ENCODE data around the gene GAS5.
"Not testable (repeated sequence)": the region's sequence is repeated elsewhere in the genome, so short reads cannot be mapped to it uniquely, and the experiment has no call there.

Gene GAS5

GRCh38 chr1:173866413-173867115 is 1.2 kb downstream of the GAS5 start:
- peaks cover 34% of the 10 kb centered on the region for H3K4me1 ChIP-seq (ENCODE audit: insufficient read depth, low read length)
- no peak overlapping the region for H2AFZ ChIP-seq (ENCODE audit: low read depth, low read length)
- no peaks in the 10 kb centered on the region for H3K9me3 ChIP-seq (ENCODE audit: low read length)
- H3K27me3 ChIP-seq (ENCODE audit: insufficient read depth, low read length) = no peaks in the 10 kb centered on the region
- H3K36me3 ChIP-seq (ENCODE audit: insufficient read depth, low read length) = peaks cover 62% of the 10 kb centered on the region
- peak overlapping the region; percentile 78 for H3K4me3 ChIP-seq (ENCODE audit: low read length)

DNA sequence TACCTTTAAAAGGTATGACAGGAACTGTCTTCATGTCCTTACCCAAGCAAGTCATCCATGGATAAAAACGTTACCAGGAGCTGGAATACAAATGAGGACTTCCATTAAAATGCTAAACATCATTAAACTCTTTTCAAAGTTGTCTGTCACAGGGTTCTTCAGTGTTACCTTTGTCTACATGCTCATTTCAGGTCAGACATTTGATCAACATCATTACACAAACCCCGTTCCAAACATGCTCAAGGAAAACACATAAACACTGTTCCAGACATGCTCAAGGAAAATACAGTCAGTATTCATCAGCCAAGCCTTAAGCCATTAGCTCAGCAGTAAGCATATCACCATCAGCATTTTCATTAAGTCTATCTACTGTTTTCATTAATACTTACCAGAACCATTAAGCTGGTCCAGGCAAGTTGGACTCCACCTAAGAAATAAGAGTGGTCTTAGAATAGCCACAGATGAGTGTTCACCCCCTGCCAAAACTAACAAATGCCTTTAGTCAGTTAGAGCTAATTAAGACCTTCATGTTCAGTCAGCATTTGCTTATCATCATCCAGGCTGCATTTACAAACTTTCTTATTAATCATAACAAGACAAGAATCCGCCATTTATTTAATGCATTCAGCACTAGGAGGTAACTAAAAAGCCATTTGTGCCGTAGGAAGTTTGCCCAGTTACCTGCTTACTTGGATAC is 2.2 kb downstream of the GAS5 start:
- peaks cover 34% of the 10 kb centered on the region for H3K4me1 ChIP-seq (ENCODE audit: insufficient read depth, low read length)
- H3K36me3 ChIP-seq (ENCODE audit: insufficient read depth, low read length) = peaks cover 53% of the 10 kb centered on the region
- H3K4me3 ChIP-seq (ENCODE audit: low read length) = peak overlapping the region; percentile 78
- no peaks in the 10 kb centered on the region for H3K27me3 ChIP-seq (ENCODE audit: insufficient read depth, low read length)
- H2AFZ ChIP-seq (ENCODE audit: low read depth, low read length) = no peak overlapping the region
- H3K9me3 ChIP-seq (ENCODE audit: low read length) = no peaks in the 10 kb centered on the region

DNA sequence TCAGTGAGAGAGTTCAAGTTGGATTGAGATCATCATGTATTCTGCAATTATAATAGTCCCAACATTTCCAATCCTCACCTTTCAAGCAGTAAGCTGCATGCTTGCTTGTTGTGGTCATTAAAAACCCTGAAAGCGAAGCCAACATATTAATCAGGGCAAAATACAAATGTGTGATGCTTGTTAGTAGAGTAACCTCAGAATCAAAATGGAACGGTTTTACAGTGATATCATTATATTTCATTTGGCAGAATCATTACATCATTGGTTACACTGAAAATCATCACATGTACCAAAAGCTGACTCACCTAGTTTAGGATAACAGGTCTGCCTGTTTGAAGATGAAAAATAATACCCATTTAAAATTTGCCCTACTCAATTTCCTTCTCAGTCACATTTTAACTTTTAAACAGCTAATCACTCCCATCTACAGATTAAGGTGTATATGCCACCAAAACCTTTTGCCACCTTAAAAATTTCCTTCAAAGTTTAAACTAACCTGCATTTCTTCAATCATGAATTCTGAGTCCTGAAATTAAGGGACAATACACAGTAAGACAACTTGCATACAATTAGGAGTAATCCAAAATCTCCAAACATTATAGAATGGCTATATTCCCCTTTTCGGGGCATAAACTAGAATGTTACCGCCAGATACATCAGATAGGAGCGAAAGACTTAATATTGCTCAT is 3.5 kb downstream of the GAS5 start:
- H3K36me3 ChIP-seq (ENCODE audit: insufficient read depth, low read length) = peaks cover 56% of the 10 kb centered on the region
- no peaks in the 10 kb centered on the region for H3K9me3 ChIP-seq (ENCODE audit: low read length)
- peaks cover 30% of the 10 kb centered on the region for H3K4me1 ChIP-seq (ENCODE audit: insufficient read depth, low read length)
- no peaks in the 10 kb centered on the region for H3K27me3 ChIP-seq (ENCODE audit: insufficient read depth, low read length)
- H3K4me3 ChIP-seq (ENCODE audit: low read length) = no peak overlapping the region
- no peak overlapping the region for H2AFZ ChIP-seq (ENCODE audit: low read depth, low read length)

- Histone ChIP-seq H3K27me3 (ENCODE audit: insufficient read depth, low read length) (no peaks in the 10 kb centered on the region), H3K9me3 (ENCODE audit: low read length) (no peaks in the 10 kb centered on the region), H3K4me3 (ENCODE audit: low read length) (no peak overlapping the region), H2AFZ (ENCODE audit: low read depth, low read length) (no peak overlapping the region), H3K4me1 (ENCODE audit: insufficient read depth, low read length) (peaks cover 25% of the 10 kb centered on the region), H3K36me3 (ENCODE audit: insufficient read depth, low read length) (peaks cover 62% of the 10 kb centered on the region)
These were observed 4.3 kb downstream of the GAS5 start for GRCh38 chr1:173863224-173864161.

DNA sequence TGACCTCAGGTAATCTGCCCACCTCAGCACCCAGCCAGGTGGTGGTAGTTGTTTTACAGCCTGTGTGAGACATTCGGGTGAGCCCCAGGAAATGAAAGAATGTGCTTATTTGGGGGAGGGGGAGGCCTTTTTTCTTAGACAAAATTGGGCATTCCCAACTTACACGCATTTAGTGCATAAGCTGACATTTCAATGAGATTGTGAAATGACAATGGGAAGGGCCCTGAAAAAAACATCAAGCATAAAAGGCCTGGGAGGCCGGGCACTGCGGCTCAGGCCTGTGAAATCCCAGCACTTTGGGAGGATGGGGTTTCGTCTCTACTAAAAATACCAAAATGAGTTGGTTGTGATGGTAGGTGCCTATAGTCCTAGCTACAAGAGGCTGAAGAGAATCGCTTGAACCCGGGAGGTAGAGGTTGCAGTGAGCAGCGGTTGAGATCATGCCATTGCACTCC is 5.0 kb downstream of the GAS5 start:
- Histone ChIP-seq H3K4me3 (ENCODE audit: low read length) (no peak overlapping the region), H3K9me3 (ENCODE audit: low read length) (no peaks in the 10 kb centered on the region), H2AFZ (ENCODE audit: low read depth, low read length) (no peak overlapping the region), H3K27me3 (ENCODE audit: insufficient read depth, low read length) (no peaks in the 10 kb centered on the region), H3K4me1 (ENCODE audit: insufficient read depth, low read length) (peaks cover 25% of the 10 kb centered on the region), H3K36me3 (ENCODE audit: insufficient read depth, low read length) (peaks cover 69% of the 10 kb centered on the region)

DNA sequence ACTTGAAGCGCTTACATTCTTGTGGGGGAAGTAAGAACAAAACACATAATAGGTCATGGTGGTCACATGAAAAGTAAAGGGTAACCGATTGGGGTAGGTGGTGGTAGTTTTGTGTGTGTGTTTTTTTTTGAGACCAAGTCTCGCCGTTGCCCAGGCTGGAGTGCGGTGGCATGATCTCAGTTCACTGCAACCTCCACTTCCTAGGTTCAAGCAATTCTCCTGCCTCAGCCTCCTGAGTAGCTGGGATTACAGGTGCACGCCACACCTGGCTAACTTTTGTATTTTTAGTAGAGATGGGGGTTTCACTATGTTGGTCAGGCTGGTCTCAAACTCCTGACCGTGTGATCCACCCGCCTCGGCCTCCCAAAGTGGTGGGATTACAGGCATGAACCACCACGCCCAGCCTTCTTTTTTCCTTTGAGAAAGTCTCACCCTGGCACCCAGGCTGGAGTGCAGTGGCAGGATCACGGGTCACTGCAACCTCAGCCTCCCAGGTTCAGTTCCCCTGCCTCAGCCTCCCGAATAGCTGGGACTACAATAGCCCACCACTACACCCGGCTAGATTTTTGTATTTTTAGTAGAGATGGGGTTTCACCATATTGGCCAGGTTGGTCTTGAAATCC is 5.5 kb downstream of the GAS5 start:
- Histone ChIP-seq H3K4me1 (ENCODE audit: insufficient read depth, low read length) (peaks cover 25% of the 10 kb centered on the region), H3K36me3 (ENCODE audit: insufficient read depth, low read length) (peaks cover 74% of the 10 kb centered on the region)
- not testable (repeated sequence) for H3K9me3 ChIP-seq (ENCODE audit: low read length); H2AFZ ChIP-seq (ENCODE audit: low read depth, low read length); H3K27me3 ChIP-seq (ENCODE audit: insufficient read depth, low read length); H3K4me3 ChIP-seq (ENCODE audit: low read length)

DNA sequence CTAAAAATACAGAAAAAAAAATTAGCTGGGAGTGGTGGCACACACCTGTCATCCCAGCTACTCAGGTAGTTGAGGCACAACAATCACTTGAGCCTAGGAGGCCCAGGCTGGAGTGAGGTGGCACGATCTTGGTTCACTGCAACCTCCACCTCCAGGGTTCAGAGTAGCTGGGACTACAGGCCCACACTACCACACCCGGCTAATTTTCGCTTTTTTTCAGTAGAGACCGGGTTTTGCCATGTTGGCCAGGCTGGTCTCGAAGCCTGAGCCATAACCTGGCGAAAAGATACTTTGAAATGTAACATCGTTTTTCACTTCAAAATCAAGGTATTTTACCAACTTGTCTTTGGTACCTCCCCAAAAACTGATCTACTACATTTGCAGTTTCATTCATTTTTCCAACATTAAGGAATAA is 6.1 kb downstream of the GAS5 start:
- no peaks in the 10 kb centered on the region for H3K27me3 ChIP-seq (ENCODE audit: insufficient read depth, low read length)
- no peak overlapping the region for H3K4me3 ChIP-seq (ENCODE audit: low read length)
- no peaks in the 10 kb centered on the region for H3K9me3 ChIP-seq (ENCODE audit: low read length)
- H3K36me3 ChIP-seq (ENCODE audit: insufficient read depth, low read length) = peaks cover 76% of the 10 kb centered on the region
- H3K4me1 ChIP-seq (ENCODE audit: insufficient read depth, low read length) = peaks cover 22% of the 10 kb centered on the region
- no peak overlapping the region for H2AFZ ChIP-seq (ENCODE audit: low read depth, low read length)

GRCh38 chr1:173860065-173860464 is 7.7 kb downstream of the GAS5 start:
- peaks cover 5% of the 10 kb centered on the region for H3K4me1 ChIP-seq (ENCODE audit: insufficient read depth, low read length)
- no peaks in the 10 kb centered on the region for H3K9me3 ChIP-seq (ENCODE audit: low read length)
- H2AFZ ChIP-seq (ENCODE audit: low read depth, low read length) = no peak overlapping the region
- H3K4me3 ChIP-seq (ENCODE audit: low read length) = no peak overlapping the region
- H3K27me3 ChIP-seq (ENCODE audit: insufficient read depth, low read length) = no peaks in the 10 kb centered on the region
- peaks cover 69% of the 10 kb centered on the region for H3K36me3 ChIP-seq (ENCODE audit: insufficient read depth, low read length)

- not testable (repeated sequence) for H2AFZ ChIP-seq (ENCODE audit: low read depth, low read length)
- peaks cover 68% of the 10 kb centered on the region for H3K36me3 ChIP-seq (ENCODE audit: insufficient read depth, low read length)
These were observed 8.2 kb downstream of the GAS5 start for GRCh38 chr1:173859547-173859946.

GRCh38 chr1:173857363-173857917 is 10.3 kb downstream of the GAS5 start:
- H3K9me3 ChIP-seq (ENCODE audit: low read length) = no peaks in the 10 kb centered on the region
- peaks cover 65% of the 10 kb centered on the region for H3K36me3 ChIP-seq (ENCODE audit: insufficient read depth, low read length)
- no peaks in the 10 kb centered on the region for H3K4me1 ChIP-seq (ENCODE audit: insufficient read depth, low read length)
- H3K4me3 ChIP-seq (ENCODE audit: low read length) = no peak overlapping the region
- no peaks in the 10 kb centered on the region for H3K27me3 ChIP-seq (ENCODE audit: insufficient read depth, low read length)
- no peak overlapping the region for H2AFZ ChIP-seq (ENCODE audit: low read depth, low read length)

More at GRCh38 chr1:173859547-173859946, 8.2 kb downstream of the GAS5 start:
- H3K4me3 ChIP-seq (ENCODE audit: low read length); H3K27me3 ChIP-seq (ENCODE audit: insufficient read depth, low read length); H3K4me1 ChIP-seq (ENCODE audit: insufficient read depth, low read length); H3K9me3 ChIP-seq (ENCODE audit: low read length): not testable (repeated sequence)

GRCh38 chr1:173856903-173857302 is 10.9 kb downstream of the GAS5 start:
- H3K4me1 ChIP-seq (ENCODE audit: insufficient read depth, low read length) = no peaks in the 10 kb centered on the region
- H3K36me3 ChIP-seq (ENCODE audit: insufficient read depth, low read length) = peaks cover 67% of the 10 kb centered on the region
- H3K9me3 ChIP-seq (ENCODE audit: low read length) = no peaks in the 10 kb centered on the region
- H2AFZ ChIP-seq (ENCODE audit: low read depth, low read length) = no peak overlapping the region
- H3K4me3 ChIP-seq (ENCODE audit: low read length) = no peak overlapping the region
- H3K27me3 ChIP-seq (ENCODE audit: insufficient read depth, low read length) = no peaks in the 10 kb centered on the region

DNA sequence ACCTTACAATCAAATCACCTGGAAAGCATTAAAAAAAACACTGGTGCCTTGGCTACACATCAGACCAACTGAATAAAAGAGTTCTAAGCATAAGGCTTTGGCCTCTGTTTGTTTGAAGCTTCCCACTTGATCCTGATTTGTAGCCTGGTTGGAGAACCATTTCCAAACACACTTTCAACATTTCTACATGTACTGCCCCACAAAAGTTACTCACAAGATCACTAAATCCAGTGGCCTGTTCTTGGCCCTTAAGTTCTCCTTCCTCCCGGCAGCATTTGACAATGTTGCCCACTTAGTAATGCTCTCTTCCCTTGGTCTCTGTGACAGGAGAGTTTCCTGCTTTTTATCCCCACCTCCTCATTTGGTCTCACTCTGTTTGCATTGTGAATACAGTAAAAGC is 11.8 kb downstream of the GAS5 start:
- Histone ChIP-seq H3K36me3 (ENCODE audit: insufficient read depth, low read length) (peaks cover 68% of the 10 kb centered on the region), H3K9me3 (ENCODE audit: low read length) (no peaks in the 10 kb centered on the region), H3K4me1 (ENCODE audit: insufficient read depth, low read length) (no peaks in the 10 kb centered on the region)

More for the DNA sequence above, 11.8 kb downstream of the GAS5 start:
- Histone ChIP-seq H2AFZ (ENCODE audit: low read depth, low read length) (no peak overlapping the region), H3K27me3 (ENCODE audit: insufficient read depth, low read length) (no peaks in the 10 kb centered on the region), H3K4me3 (ENCODE audit: low read length) (no peak overlapping the region)

Data from neuron (in vitro differentiated cells).